HG03135 (cell line): ENCODE measurements around the gene PRMT1.
"Not testable (repeated sequence)": the region's sequence is repeated elsewhere in the genome, so short reads cannot be mapped to it uniquely, and the experiment has no call there.

Source experiments
- ATAC-seq: cut with Tn5 transposase; IDR thresholded peaks from one replicate; pipeline ENCODE4 v1.9.1; 2021; ENCODE audit warnings: mild to moderate bottlenecking, moderate library complexity; ENCODE audit not compliant: unreplicated experiment

Gene PRMT1

GRCh38 chr19:49677231-49677900 is at the start of gene PRMT1:
PRMT1 (plus strand) TSS chr19:49677271; CDS start chr19:49677281, 10 bp downstream.
- ATAC-seq: no peak

DNA sequence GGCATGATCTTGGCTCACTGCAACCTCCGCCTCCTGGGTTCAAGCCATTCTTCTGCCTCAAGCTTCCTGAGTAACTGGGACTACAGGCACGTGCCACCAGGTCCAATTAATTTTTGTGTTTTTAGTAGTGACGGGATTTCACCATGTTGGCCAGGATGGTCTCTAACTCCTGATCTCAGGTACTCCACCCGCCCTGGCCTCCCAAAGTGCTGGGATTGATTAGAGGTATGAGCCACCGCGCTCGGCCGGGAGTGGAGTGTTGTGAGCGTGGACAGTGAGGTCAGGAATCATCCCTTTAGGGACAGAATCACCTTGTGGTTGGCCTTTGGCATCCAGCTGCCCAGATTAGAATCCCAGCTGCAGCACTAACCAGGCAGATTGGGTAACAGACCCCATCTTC is 47.4 kb upstream of the PRMT1 start:
- ATAC-seq: no peak

DNA sequence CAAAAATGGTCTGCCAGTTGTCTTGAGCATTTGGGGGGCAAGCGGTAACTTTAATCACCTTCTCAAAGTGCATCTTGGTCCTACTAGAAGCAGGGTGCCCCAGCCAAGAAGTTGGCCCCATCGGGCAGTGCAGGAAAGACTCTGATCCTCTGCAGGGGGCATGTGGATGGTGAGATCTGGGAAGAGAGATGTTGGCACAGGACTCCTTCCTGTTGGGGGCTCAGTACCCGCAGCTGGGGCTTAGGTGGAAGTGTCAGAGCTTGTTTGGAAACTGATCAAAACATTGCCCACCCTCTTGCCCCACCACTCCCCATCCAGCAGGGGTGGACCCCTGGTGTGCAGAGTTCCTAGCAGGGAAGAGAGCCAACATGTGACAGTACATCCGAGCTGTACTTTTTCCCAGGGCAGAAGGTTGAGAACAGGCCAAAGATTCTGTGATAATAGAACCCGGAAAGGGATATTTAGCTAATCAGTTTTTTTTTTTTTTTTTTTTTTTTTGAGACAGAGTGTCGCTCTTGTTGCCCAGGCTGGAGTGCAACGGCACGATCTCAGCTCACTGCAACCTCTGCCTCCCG is 46.0 kb upstream of the PRMT1 start:
- ATAC-seq: no peak

GRCh38 chr19:49631610-49632192 is 45.4 kb upstream of the PRMT1 start:
- no peak for ATAC-seq

- ATAC-seq: no peak
Observed at GRCh38 chr19:49632576-49632975, 44.5 kb upstream of the PRMT1 start.

DNA sequence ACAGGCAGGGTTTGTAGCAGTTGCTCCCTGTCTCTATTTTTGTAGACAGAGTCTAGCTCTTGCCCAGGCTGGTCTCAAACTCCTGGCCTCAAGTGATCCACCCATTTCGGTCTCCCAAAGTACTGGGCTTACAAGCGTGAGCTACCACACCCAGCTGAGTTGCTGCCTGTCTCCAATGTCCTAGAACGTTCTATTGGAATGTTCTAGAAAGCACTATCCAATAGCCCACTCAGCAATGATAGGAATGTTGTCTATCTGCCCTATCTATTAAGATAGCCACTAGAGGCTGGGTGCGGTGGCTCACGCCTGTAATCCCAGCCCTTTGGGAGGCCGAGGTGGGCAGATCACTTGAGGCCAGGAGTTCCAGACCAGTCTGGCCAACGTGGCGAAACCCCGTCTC is 43.8 kb upstream of the PRMT1 start:
- not testable (repeated sequence) for ATAC-seq

GRCh38 chr19:49635530-49636232 is 41.4 kb upstream of the PRMT1 start:
- ATAC-seq: no peak

DNA sequence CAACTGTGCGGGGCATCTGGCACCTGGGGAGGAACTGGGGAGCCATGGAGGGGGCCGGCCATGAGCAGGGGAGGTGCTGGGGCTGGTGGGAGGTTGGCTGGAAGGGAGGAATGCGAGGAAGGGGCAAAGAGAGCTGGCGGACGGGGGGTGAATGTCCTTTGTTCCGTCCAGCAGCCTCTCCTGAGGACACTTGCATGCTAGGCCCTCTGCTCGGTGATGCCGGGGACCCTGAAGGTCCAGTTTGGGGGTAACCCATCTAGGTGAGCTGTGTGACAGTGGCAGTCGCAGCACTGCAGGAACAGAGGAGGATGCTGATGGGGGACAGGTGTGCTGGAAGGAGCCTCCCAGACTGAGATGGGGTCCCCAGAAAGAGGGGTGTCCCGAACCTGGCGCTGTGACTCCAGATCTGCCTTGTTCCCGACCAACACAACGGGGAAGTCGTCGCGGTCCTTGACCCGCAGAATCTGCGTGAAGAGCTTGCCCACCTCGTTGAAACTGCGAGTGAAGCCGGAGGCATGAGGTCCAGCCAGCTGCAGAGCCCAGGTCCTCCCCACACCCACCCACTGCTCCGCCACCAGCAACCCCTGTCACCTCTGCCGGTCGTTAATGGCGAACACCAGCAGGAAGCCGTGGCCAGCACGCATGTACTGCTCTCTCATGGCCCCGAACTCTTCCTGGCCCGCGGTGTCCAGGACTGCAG is 40.7 kb upstream of the PRMT1 start:
- no peak for ATAC-seq

- no peak for ATAC-seq
Observed at GRCh38 chr19:49637821-49638738, 39.0 kb upstream of the PRMT1 start.

DNA sequence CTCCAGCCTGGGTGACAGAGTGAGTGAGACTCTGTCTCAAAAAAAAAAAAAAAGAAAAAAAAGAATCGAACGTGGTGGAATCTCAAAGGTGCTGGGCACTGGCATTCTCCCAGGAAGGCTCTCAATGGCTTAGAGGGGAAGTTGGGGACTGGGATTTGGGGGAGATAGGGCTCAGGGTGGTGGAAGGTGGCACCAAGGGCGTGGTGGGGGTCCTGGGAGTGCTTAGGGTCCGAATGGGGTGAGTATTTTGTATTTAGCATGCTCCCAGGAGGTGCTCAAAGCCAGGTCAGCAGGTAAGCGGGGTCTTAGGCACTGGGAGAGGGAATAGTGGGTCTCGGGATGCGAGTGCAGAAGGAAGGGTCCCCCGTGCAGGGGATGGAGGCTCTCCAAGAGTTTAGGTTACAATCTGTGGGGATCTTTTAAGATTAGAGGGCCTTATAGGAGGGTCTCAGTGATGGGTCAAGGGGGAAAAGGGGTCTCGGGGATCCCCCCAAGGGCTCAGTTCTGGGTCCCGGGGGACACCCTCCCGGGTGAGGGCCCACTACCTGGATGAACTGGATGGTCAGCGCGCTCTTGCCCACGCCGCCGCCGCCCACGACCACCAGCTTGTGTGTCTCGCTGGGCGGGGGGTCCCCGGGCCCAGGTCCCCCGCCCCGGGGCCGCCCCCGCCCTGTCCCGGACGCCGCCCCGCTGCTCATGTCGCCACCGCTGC is 37.5 kb upstream of the PRMT1 start:
- no peak for ATAC-seq

- ATAC-seq: peak; percentile 55
Observed at GRCh38 chr19:49640113-49640898, 36.8 kb upstream of the PRMT1 start, which contains the start of gene RRAS. RRAS (minus strand) TSS chr19:49640143; CDS start chr19:49640098, 45 bp downstream.

GRCh38 chr19:49641688-49642491 is 35.2 kb upstream of the PRMT1 start, which contains the start of gene SCAF1:
SCAF1 (plus strand) TSS chr19:49642209; CDS start chr19:49645027, 2,818 bp downstream.
- peak; percentile 57 for ATAC-seq

- ATAC-seq: no peak
Observed at GRCh38 chr19:49642492-49643035, 34.5 kb upstream of the PRMT1 start.

DNA sequence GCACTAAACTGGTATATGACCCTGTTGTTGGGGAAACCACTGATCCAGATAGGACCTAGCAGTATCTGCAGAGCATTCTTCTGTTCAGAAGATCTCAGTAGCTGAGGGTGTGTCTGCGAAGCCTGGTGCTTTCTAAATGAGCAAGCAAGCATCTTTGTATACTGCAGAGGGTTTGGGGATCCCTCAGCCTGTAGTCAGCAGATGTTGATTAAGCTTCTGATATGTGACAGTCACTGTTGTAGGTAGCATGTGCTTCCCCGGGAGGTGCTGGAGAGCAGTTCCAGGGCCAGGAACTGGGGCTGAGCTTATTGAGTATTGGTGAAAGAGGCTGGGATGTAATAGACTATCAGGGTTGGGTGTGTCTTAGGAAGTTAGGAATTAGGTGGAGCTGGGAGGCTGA is 33.6 kb upstream of the PRMT1 start:
- ATAC-seq: no peak

- ATAC-seq: no peak
Observed at GRCh38 chr19:49645592-49645991, 31.5 kb upstream of the PRMT1 start.

GRCh38 chr19:49645995-49646394 is 31.1 kb upstream of the PRMT1 start:
- ATAC-seq: no peak

DNA sequence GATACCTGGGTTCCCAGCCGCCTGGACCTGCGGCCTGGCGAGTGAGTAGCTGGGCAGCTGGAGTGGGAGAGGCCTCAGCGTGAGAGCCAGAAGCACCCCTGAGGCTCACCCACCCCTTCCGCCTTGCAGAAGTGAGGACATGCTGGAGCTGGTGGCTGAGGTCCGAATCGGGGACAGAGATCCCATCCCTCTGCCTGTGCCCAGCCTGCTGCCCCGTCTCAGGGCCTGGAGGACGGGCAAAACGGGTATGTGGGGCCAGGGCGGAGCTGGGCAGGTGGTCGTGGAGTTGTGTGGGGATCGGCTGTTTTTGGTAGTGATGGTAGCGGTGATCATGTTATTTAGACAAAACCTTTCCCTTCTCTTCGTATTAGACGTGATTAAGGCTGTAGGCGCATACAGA is 30.5 kb upstream of the PRMT1 start:
- no peak for ATAC-seq
